GM12878 (cell line): Measurements from ENCODE around the gene CASTOR1. TPM values are rescaled to one million over a fixed set of nuclear protein-coding genes. Genes with fewer than 3 reads are reported as not detected.

Source experiments
- ATAC-seq: fragments of 200-7000 bp; cut with Tn5 transposase; 3 replicates; pipeline ENCODE4 v1.9.1; 2020; ENCODE audit warnings: mild to moderate bottlenecking, moderate library complexity
- BruUV-seq: library from RNA; stranded (reverse); fragments of 400-500 nt; replicated peaks from 2 replicates; lab custom pipeline; 2021; lab: Mats Ljungman, UMichigan
- CTCF ChIA-PET: fragments of 300-600 bp; sonication (Branson Sonifier 250); formaldehyde crosslinking; extraction: SDS; loops from one replicate; lab custom pipeline; 2021; ENCODE audit warnings: inconsistent platforms; lab: Yijun Ruan, JAX
- POLR2A ChIA-PET: fragments of 350-600 bp; formaldehyde crosslinking; extraction: SDS; loops from one replicate; lab custom pipeline; 2021; ENCODE audit warnings: inconsistent platforms; lab: Charles Lee
- RAD21 ChIA-PET: fragments of 300-600 bp; sonication (Branson Sonifier 250); formaldehyde crosslinking; loops from one replicate; lab custom pipeline; 2023; ENCODE audit warnings: antibody characterized with exemption; ENCODE audit not compliant: unreplicated experiment; lab: Charles Lee
- SMC1A ChIA-PET: fragments of 300-600 bp; sonication (Branson Sonifier 250); formaldehyde crosslinking; loops from one replicate; lab custom pipeline; 2023; ENCODE audit not compliant: unreplicated experiment, uncharacterized antibody; lab: Charles Lee
- DNase-seq: peaks from one replicate; pipeline ENCODE4 v3.0.0-alpha.2; 2011; ENCODE audit warnings: low read depth, low spot score
- FAIRE-seq: peaks from 3 replicates; lab custom pipeline; 2011; peaks lifted over from hg19 to GRCh38; lab: Jason Lieb, UNC
- H2AFZ ChIP-seq: 2 replicates; pipeline ENCODE4 v1.6.0; 2011; ENCODE audit warnings: low read depth, low read length, control low read depth; ENCODE audit not compliant: control insufficient read depth
- H3K27ac ChIP-seq: 2 replicates; pipeline ENCODE4 v1.5.1; 2011; ENCODE audit warnings: control low read depth; ENCODE audit not compliant: control insufficient read depth, insufficient read depth
- H3K27me3 ChIP-seq, 2 experiments: replicated peaks in 1 of 2; 2 replicates each; pipeline versions ENCODE4 v1.6.0 to v1.6.1; 2011; ENCODE audit warnings: low read length in 1 of 2; ENCODE audit not compliant: control insufficient read depth in 2 of 2, insufficient read depth in 2 of 2
- H3K36me3 ChIP-seq, 2 experiments: 2 replicates each; pipeline ENCODE4 v1.5.1; 2011; ENCODE audit warnings: low read length in 1 of 2; ENCODE audit not compliant: control insufficient read depth in 2 of 2, insufficient read depth in 2 of 2
- H3K4me1 ChIP-seq: 2 replicates; pipeline ENCODE4 v1.6.1; 2011; ENCODE audit warnings: mild to moderate bottlenecking, low read length, moderate library complexity, mixed read lengths; ENCODE audit not compliant: control insufficient read depth, insufficient read depth
- H3K4me2 ChIP-seq: 2 replicates; pipeline ENCODE4 v1.6.0; 2011; ENCODE audit warnings: control low read depth; ENCODE audit not compliant: control insufficient read depth, insufficient read depth
- H3K4me3 ChIP-seq: fragments of 200-600 bp; sonication (generic); 2 replicates; pipeline ENCODE4 v1.5.1; 2016
- H3K79me2 ChIP-seq: 2 replicates; pipeline ENCODE4 v1.6.0; 2011; ENCODE audit warnings: low read length; ENCODE audit not compliant: control insufficient read depth, insufficient read depth
- H3K9ac ChIP-seq: 2 replicates; pipeline ENCODE4 v1.8.0; 2011; ENCODE audit warnings: low read length, control low read depth, mixed read lengths; ENCODE audit not compliant: control insufficient read depth, insufficient read depth
- H3K9me3 ChIP-seq: replicated peaks from 3 replicates; pipeline ENCODE4 v1.5.1; 2011; ENCODE audit warnings: mild to moderate bottlenecking, low read length; ENCODE audit not compliant: control insufficient read depth, insufficient read depth
- H4K20me1 ChIP-seq: 2 replicates; pipeline ENCODE4 v1.6.0; 2011; ENCODE audit not compliant: control insufficient read depth, insufficient read depth
- BCL11A ChIP-seq: IDR thresholded peaks from 2 replicates; pipeline ENCODE4 v1.6.1; 2011; ENCODE audit warnings: low read depth, low read length
- CBX3 ChIP-seq: fragments of 200-600 bp; sonication (generic); IDR thresholded peaks from 2 replicates; pipeline ENCODE4 v1.6.1; 2016; ENCODE audit warnings: low read depth, borderline replicate concordance
- EP300 ChIP-seq, 2 experiments: fragments of 150-350 bp in 1 of 2; IDR thresholded peaks; 2 replicates each; pipeline ENCODE4 v1.6.1; 2011 to 2012; ENCODE audit warnings: low read depth in 2 of 2, low read length in 2 of 2, borderline replicate concordance in 1 of 2, improper control_type of control experiment in 1 of 2, inconsistent platforms in 1 of 2; ENCODE audit not compliant: control insufficient read depth in 1 of 2
- KDM1A ChIP-seq: fragments of 200-600 bp; sonication (generic); IDR thresholded peaks from 2 replicates; pipeline ENCODE4 v1.6.1; 2016; ENCODE audit warnings: borderline replicate concordance
- NR2C1 ChIP-seq: fragments of 450-650 bp; IDR thresholded peaks from 2 replicates; pipeline ENCODE4 v1.6.1; 2017; ENCODE audit warnings: antibody characterized with exemption, mild to moderate bottlenecking, moderate library complexity
- POLR2AphosphoS5 ChIP-seq: IDR thresholded peaks from 2 replicates; pipeline ENCODE4 v1.6.1; 2011; ENCODE audit warnings: mild to moderate bottlenecking, low read length, inconsistent platforms
- RFX5 ChIP-seq: IDR thresholded peaks from 2 replicates; pipeline ENCODE4 v1.6.1; 2011; ENCODE audit warnings: low read depth, low read length, improper control_type of control experiment
- SMAD5 ChIP-seq: IDR thresholded peaks from 2 replicates; pipeline ENCODE4 v1.6.1; 2016; ENCODE audit warnings: antibody characterized with exemption, low read depth
- SMARCA5 ChIP-seq: fragments of 450-650 bp; IDR thresholded peaks from 2 replicates; pipeline ENCODE4 v1.6.1; 2017; ENCODE audit warnings: mild to moderate bottlenecking
- SUPT20H ChIP-seq: IDR thresholded peaks from 2 replicates; pipeline ENCODE4 v1.6.1; 2011; ENCODE audit warnings: low read depth, mild to moderate bottlenecking, low read length, moderate library complexity, borderline replicate concordance; ENCODE audit not compliant: control insufficient read depth
- TCF7 ChIP-seq: IDR thresholded peaks from 2 replicates; pipeline ENCODE4 v1.6.1; 2014; ENCODE audit warnings: antibody characterized with exemption, borderline replicate concordance
- ZBTB33 ChIP-seq: fragments of 450-650 bp; IDR thresholded peaks from 2 replicates; pipeline ENCODE4 v1.6.1; 2017; ENCODE audit warnings: mild to moderate bottlenecking
- WGBS: methylation state at CpG from one replicate; pipeline ENCODE4 v1.1.6; 2016; ENCODE audit warnings: low lambda C conversion rate; ENCODE audit not compliant: insufficient replicate concordance, insufficient coverage; ENCODE audit errors: missing lambda C conversion rate; 5-methylcytosine and 5-hydroxymethylcytosine counted together
- in situ Hi-C: fragments of 300-500 bp; cut with MboI; formaldehyde crosslinking; loops from 9 replicates; pipeline ENCODE4 v1.14.3; 2018; ENCODE audit warnings: mixed read lengths
- intact Hi-C: fragments of 100-400 bp; cut with micrococcal nuclease; formaldehyde crosslinking; loops from one replicate; pipeline ENCODE4 v1.14.2; 2022; ENCODE audit not compliant: unreplicated experiment
- polyA plus RNA-seq, 11 experiments: library from polyadenylated mRNA; depleted of rRNA in 4 of 11; unstranded in 6 of 11; stranded (reverse) in 5 of 11; fragments of >200 nt; fragmentation: Nextera tagmentation in 4 of 11; fragmentation: Illumina TruSeq in 1 of 11; extraction: Ambion mirVana in 4 of 11; extraction: Trizol in 1 of 11; gene quantifications; 1 replicate in 1 of 11; 2 replicates in 10 of 11; pipeline versions ENCODE4 v1.2.1 to v1.2.3, GENCODE V29; 2011 to 2016; ENCODE audit warnings: inconsistent platforms in 2 of 11, missing spikeins in 2 of 11, low read depth in 1 of 11
- total RNA-seq, 4 experiments: library from RNA; depleted of rRNA in 3 of 4; stranded (reverse); fragments of >200 nt in 3 of 4; fragmentation: Illumina TruSeq in 1 of 4; extraction: Trizol in 1 of 4; gene quantifications; 2 replicates each; pipeline versions ENCODE4 v1.2.1 to v1.2.3, GENCODE V29; 2013 to 2021

Gene CASTOR1
- total and polyA plus RNA-seq, 10 of the 15 experiments (the other 5 are each of a cell fraction or from before 2014, with no cell fraction given): 0.31 to 9.1 (median 3.3) TPM

- SMC1A ChIA-PET: no interaction called here
- in situ Hi-C loops: no loop called here
- no TSS peak for BruUV-seq
These were observed 18.5 kb downstream of the CASTOR1 start for GRCh38 chr22:30270832-30271231.

More at GRCh38 chr22:30270832-30271231, 18.5 kb downstream of the CASTOR1 start:
- ATAC-seq (no peak), FAIRE-seq (no peak), DNase-seq (no peak)
- intact Hi-C loops: no loop called here
- ChIA-PET POLR2A (interaction anchor here (0.5 kb wide), 1 partner anchor 10 kb away, joined by 6 read pairs; no protein-coding TSS in a partner anchor), CTCF (interaction anchor here (1.1 kb wide), 2 partner anchors 17 to 120 kb away, joined by 4 to 5 read pairs; no protein-coding TSS in a partner anchor), RAD21 (interaction anchor here (1.0 kb wide), 1 partner anchor 120 kb away, joined by 3 read pairs; no protein-coding TSS in a partner anchor)
- H4K20me1 ChIP-seq: no peaks in the 10 kb centered on the region
- H3K4me1 ChIP-seq: peaks cover 16% of the 10 kb centered on the region
- no peaks in the 10 kb centered on the region for H3K9me3 ChIP-seq
- H3K27ac ChIP-seq: no peak overlapping the region
- no peak overlapping the region for H3K9ac ChIP-seq
- 84% methylated on average over 16 of the region's 16 CpGs for WGBS
- H3K27me3 ChIP-seq: no peaks in the 10 kb centered on the region
- H2AFZ ChIP-seq: no peak overlapping the region
- peaks cover 18% of the 10 kb centered on the region for H3K79me2 ChIP-seq
- no peak overlapping the region for H3K4me3 ChIP-seq
- no peaks in the 10 kb centered on the region for H3K36me3 ChIP-seq
- TF ChIP-seq NR2C1 (no peak), KDM1A (no peak), BCL11A (no peak), TCF7 (no peak), CBX3 (no peak), ZBTB33 (no peak), SMARCA5 (no peak), RFX5 (no peak), SMAD5 (no peak), POLR2AphosphoS5 (no peak), EP300 (IDR thresholded peaks at IDR 0.05; ENCODE audit: borderline replicate concordance in 1 of 2, control insufficient read depth in 1 of 2, low read depth in 2 of 2, low read length in 2 of 2) (no peak), SUPT20H (no peak)
- H3K4me2 ChIP-seq: no peak overlapping the region
